ENCODE measurements around the gene CUBN. TPM values are rescaled to one million over a fixed set of nuclear protein-coding genes. Genes with fewer than 3 reads are reported as not detected.

Gene CUBN
- total RNA-seq, 2 donors from 2014 or later = 1.3 to 9.7 TPM

GRCh38 chr10:16910793-16911164 is 218.8 kb downstream of the CUBN start:
- Histone ChIP-seq H3K27ac (no peak overlapping the region), H3K9me3 (no peaks in the 10 kb centered on the region), H3K4me3 (no peak overlapping the region), H3K36me3 (no peaks in the 10 kb centered on the region), H3K4me1 (replicated peaks) (no peaks in the 10 kb centered on the region), H3K27me3 (replicated peaks; ENCODE audit: insufficient read depth) (no peaks in the 10 kb centered on the region)
- DNase-seq (ENCODE audit: low spot score) = no peak
- no peak for TF ChIP-seq POLR2AphosphoS5 (IDR thresholded peaks at IDR 0.05)
- TF ChIP-seq POLR2A (IDR thresholded peaks at IDR 0.05) = no peak
- no peak for TF ChIP-seq CTCF (IDR thresholded peaks at IDR 0.05)
- 94% methylated on average over 4 of the region's 4 CpGs for WGBS
- intact Hi-C loops (cut with DNase I) = no loop called here

GRCh38 chr10:16909961-16910792 is 219.4 kb downstream of the CUBN start:
- no peak overlapping the region for H3K27ac ChIP-seq
- H3K4me1 ChIP-seq (replicated peaks) = no peaks in the 10 kb centered on the region
- no peak overlapping the region for H3K4me3 ChIP-seq
- DNase-seq (ENCODE audit: low spot score) = no peak
- H3K9me3 ChIP-seq = no peaks in the 10 kb centered on the region
- 79% methylated on average over 4 of the region's 4 CpGs for WGBS
- H3K27me3 ChIP-seq (replicated peaks; ENCODE audit: insufficient read depth) = no peaks in the 10 kb centered on the region
- intact Hi-C loops (cut with DNase I) = no loop called here
- no peaks in the 10 kb centered on the region for H3K36me3 ChIP-seq
- TF ChIP-seq CTCF (IDR thresholded peaks at IDR 0.05) (no peak), POLR2AphosphoS5 (IDR thresholded peaks at IDR 0.05) (no peak), POLR2A (IDR thresholded peaks at IDR 0.05) (no peak)

- H3K9me3 ChIP-seq = no peaks in the 10 kb centered on the region
- no peaks in the 10 kb centered on the region for H3K4me1 ChIP-seq (replicated peaks)
- TF ChIP-seq POLR2A (IDR thresholded peaks at IDR 0.05) (no peak), POLR2AphosphoS5 (IDR thresholded peaks at IDR 0.05) (no peak), CTCF (IDR thresholded peaks at IDR 0.05) (no peak)
- no peak overlapping the region for H3K27ac ChIP-seq
- no peak overlapping the region for H3K4me3 ChIP-seq
- intact Hi-C loops (cut with DNase I) = no loop called here
- H3K36me3 ChIP-seq = no peaks in the 10 kb centered on the region
- no peaks in the 10 kb centered on the region for H3K27me3 ChIP-seq (replicated peaks; ENCODE audit: insufficient read depth)
- no peak for DNase-seq (ENCODE audit: low spot score)
- 93% methylated on average over 1 of the region's 1 CpG for WGBS
These were observed 220.3 kb downstream of the CUBN start for GRCh38 chr10:16909271-16909767.

- H3K36me3 ChIP-seq = no peaks in the 10 kb centered on the region
- DNase-seq (ENCODE audit: low spot score) = no peak
- intact Hi-C loops (cut with DNase I) = no loop called here
- no peaks in the 10 kb centered on the region for H3K4me1 ChIP-seq (replicated peaks)
- H3K27me3 ChIP-seq (replicated peaks; ENCODE audit: insufficient read depth) = no peaks in the 10 kb centered on the region
- H3K4me3 ChIP-seq = no peak overlapping the region
- TF ChIP-seq CTCF (IDR thresholded peaks at IDR 0.05) (no peak), POLR2A (IDR thresholded peaks at IDR 0.05) (no peak), POLR2AphosphoS5 (IDR thresholded peaks at IDR 0.05) (no peak)
- 69% methylated on average over 2 of the region's 2 CpGs for WGBS
- H3K27ac ChIP-seq = no peak overlapping the region
- no peaks in the 10 kb centered on the region for H3K9me3 ChIP-seq
These were observed 221.9 kb downstream of the CUBN start for GRCh38 chr10:16907687-16908086.

GRCh38 chr10:16905320-16905719 is 224.3 kb downstream of the CUBN start:
- 94% methylated on average over 8 of the region's 8 CpGs for WGBS
- Histone ChIP-seq H3K27me3 (replicated peaks; ENCODE audit: insufficient read depth) (no peaks in the 10 kb centered on the region), H3K36me3 (no peaks in the 10 kb centered on the region), H3K4me3 (no peak overlapping the region), H3K9me3 (no peaks in the 10 kb centered on the region), H3K4me1 (replicated peaks) (no peaks in the 10 kb centered on the region), H3K27ac (no peak overlapping the region)
- TF ChIP-seq POLR2AphosphoS5 (IDR thresholded peaks at IDR 0.05) (no peak), CTCF (IDR thresholded peaks at IDR 0.05) (no peak), POLR2A (IDR thresholded peaks at IDR 0.05) (no peak)
- intact Hi-C loops (cut with DNase I) = no loop called here
- DNase-seq (ENCODE audit: low spot score) = no peak

Measured in prostate gland (tissue), 2 donors.